WTC11 (cell line): ENCODE measurements around the gene ZFYVE19. TPM values are rescaled to one million over a fixed set of nuclear protein-coding genes. Genes with fewer than 3 reads are reported as not detected.
A peak's percentile ranks its signal among the peaks of the same experiment; 100 is the strongest.

Experiments
- ATAC-seq: fragments of 200-7000 bp; cut with Tn5 transposase; 2 replicates; pipeline ENCODE4 v1.10.0; 2021; ENCODE audit warnings: mild to moderate bottlenecking, moderate library complexity
- CTCF ChIA-PET: fragments of 300-600 bp; sonication (Branson Sonifier 250); formaldehyde crosslinking; loops from one replicate; lab custom pipeline; 2021; ENCODE audit warnings: antibody characterized with exemption; lab: Charles Lee
- POLR2A ChIA-PET: fragments of 350-600 bp; sonication (Branson Sonifier 250); formaldehyde crosslinking; loops from one replicate; lab custom pipeline; 2021; ENCODE audit warnings: antibody characterized with exemption; lab: Charles Lee
- DNase-seq: peaks from one replicate; pipeline ENCODE4 v3.0.0; 2021; ENCODE audit warnings: low spot score
- H3K27ac Mint-ChIP-seq: 2 replicates; pipeline ENCODE4 v1.8.0; 2021; ENCODE audit warnings: mixed read lengths
- H3K27me3 Mint-ChIP-seq: 2 replicates; pipeline ENCODE4 v1.8.0; 2021; ENCODE audit warnings: low read depth, mild to moderate bottlenecking, moderate library complexity, mixed read lengths
- H3K36me3 Mint-ChIP-seq: 2 replicates; pipeline ENCODE4 v1.8.0; 2021; ENCODE audit warnings: mixed read lengths
- H3K4me1 Mint-ChIP-seq: 2 replicates; pipeline ENCODE4 v1.8.0; 2022; ENCODE audit warnings: mixed read lengths
- H3K4me3 Mint-ChIP-seq: 2 replicates; pipeline ENCODE4 v1.8.0; 2021; ENCODE audit warnings: mild to moderate bottlenecking, moderate library complexity, mixed read lengths
- H3K9me3 Mint-ChIP-seq: 2 replicates; pipeline ENCODE4 v1.8.0; 2021; ENCODE audit warnings: mixed read lengths
- AFF4 ChIP-seq: sonication (generic); formaldehyde crosslinking; IDR thresholded peaks from 2 replicates; pipeline ENCODE4 v1.8.1; 2023; ENCODE audit warnings: mild to moderate bottlenecking, missing genetic modification reagents, borderline replicate concordance
- ATF1 ChIP-seq: sonication (generic); formaldehyde crosslinking; IDR thresholded peaks from 2 replicates; pipeline ENCODE4 v1.8.1; 2023; ENCODE audit warnings: mild to moderate bottlenecking, moderate library complexity, missing genetic modification reagents
- CBFB ChIP-seq: sonication (generic); formaldehyde crosslinking; IDR thresholded peaks from 2 replicates; pipeline ENCODE4 v1.8.1; 2022; ENCODE audit warnings: mild to moderate bottlenecking, low read depth, missing genetic modification reagents
- CDX4 ChIP-seq: fragments of 250-450 bp; sonication (Bioruptor Pico); IDR thresholded peaks from 2 replicates; pipeline ENCODE4 v1.9.0; 2021; ENCODE audit warnings: moderate library complexity, mild to moderate bottlenecking, inconsistent platforms, borderline replicate concordance
- EMX1 ChIP-seq: fragments of 250-450 bp; sonication (Bioruptor Pico); IDR thresholded peaks from 2 replicates; pipeline ENCODE4 v1.8.0; 2021; ENCODE audit warnings: mild to moderate bottlenecking
- FOXK1 ChIP-seq: sonication (generic); formaldehyde crosslinking; IDR thresholded peaks from 2 replicates; pipeline ENCODE4 v1.8.0; 2022; ENCODE audit warnings: mild to moderate bottlenecking, moderate library complexity, missing genetic modification reagents
- FOXP1 ChIP-seq: sonication (generic); formaldehyde crosslinking; IDR thresholded peaks from 2 replicates; pipeline ENCODE4 v1.8.0; 2022; ENCODE audit warnings: missing genetic modification reagents, mild to moderate bottlenecking, moderate library complexity, borderline replicate concordance
- KAT7 ChIP-seq: sonication (generic); formaldehyde crosslinking; IDR thresholded peaks from 2 replicates; pipeline ENCODE4 v1.8.1; 2023; ENCODE audit warnings: missing genetic modification reagents, mild to moderate bottlenecking, borderline replicate concordance
- NFATC4 ChIP-seq: fragments of 250-450 bp; sonication (Bioruptor Pico); IDR thresholded peaks from 2 replicates; pipeline ENCODE4 v1.9.0; 2021; ENCODE audit warnings: mild to moderate bottlenecking
- NR1H2 ChIP-seq: sonication (generic); formaldehyde crosslinking; IDR thresholded peaks from 2 replicates; pipeline ENCODE4 v1.9.0; 2021; ENCODE audit warnings: mild to moderate bottlenecking, moderate library complexity, missing genetic modification reagents
- OVOL2 ChIP-seq: fragments of 250-450 bp; sonication (Bioruptor Pico); IDR thresholded peaks from 2 replicates; pipeline ENCODE4 v1.9.0; 2021; ENCODE audit warnings: mild to moderate bottlenecking, borderline replicate concordance
- PRDM15 ChIP-seq: sonication (generic); formaldehyde crosslinking; IDR thresholded peaks from 2 replicates; pipeline ENCODE4 v1.8.0; 2022; ENCODE audit warnings: missing genetic modification reagents
- PRRX2 ChIP-seq: fragments of 250-450 bp; sonication (Bioruptor Pico); IDR thresholded peaks from 2 replicates; pipeline ENCODE4 v1.8.0; 2021; ENCODE audit warnings: mild to moderate bottlenecking
- RORB ChIP-seq: fragments of 250-450 bp; sonication (Bioruptor Pico); IDR thresholded peaks from 2 replicates; pipeline ENCODE4 v1.9.0; 2021; ENCODE audit warnings: mild to moderate bottlenecking
- SP1 ChIP-seq: sonication (generic); formaldehyde crosslinking; conservative IDR thresholded peaks from 2 replicates; pipeline ENCODE4 v1.8.1; 2022; ENCODE audit warnings: missing genetic modification reagents
- STAT6 ChIP-seq: sonication (generic); formaldehyde crosslinking; conservative IDR thresholded peaks from 2 replicates; pipeline ENCODE4 v1.8.1; 2023; ENCODE audit warnings: mild to moderate bottlenecking, low read depth, missing genetic modification reagents, moderate library complexity
- ZNF138 ChIP-seq: sonication (generic); formaldehyde crosslinking; conservative IDR thresholded peaks from 2 replicates; pipeline ENCODE4 v1.8.1; 2022; ENCODE audit warnings: mild to moderate bottlenecking, moderate library complexity, missing genetic modification reagents
- ZNF396 ChIP-seq: fragments of 250-450 bp; sonication (Bioruptor Pico); IDR thresholded peaks from 2 replicates; pipeline ENCODE4 v1.8.0; 2021; ENCODE audit warnings: mild to moderate bottlenecking, moderate library complexity, borderline replicate concordance
- ZNF512 ChIP-seq: sonication (generic); formaldehyde crosslinking; IDR thresholded peaks from 2 replicates; pipeline ENCODE4 v1.8.1; 2022; ENCODE audit warnings: missing genetic modification reagents, borderline replicate concordance
- total RNA-seq: library from RNA; stranded (reverse); gene quantifications from 3 replicates; pipeline ENCODE4 v1.2.3, GENCODE V29; 2021

The ZFYVE19 gene
- total RNA-seq, 1 experiment from 2014 or later = 18.9 TPM

GRCh38 chr15:40832903-40833302, 26.0 kb downstream of the ZFYVE19 start:
- Mint-ChIP-seq H3K4me1 (peaks cover 12% of the 10 kb centered on the region), H3K9me3 (no peaks in the 10 kb centered on the region), H3K27ac (no peak overlapping the region; the same call in 1 of the 2 replicates), H3K27me3 (no peaks in the 10 kb centered on the region), H3K4me3 (no peak overlapping the region), H3K36me3 (no peaks in the 10 kb centered on the region)
- POLR2A ChIA-PET = interaction anchor here (1.6 kb wide), 1 partner anchor 25 kb away, joined by 4 read pairs; no protein-coding TSS in a partner anchor
- ATAC-seq (peak; percentile 16; the same call in 1 of the 2 replicates), DNase-seq (no peak)
- CTCF ChIA-PET = interaction anchor here (1.0 to 2.6 kb wide), 6 partner anchors 11 to 61 kb away, joined by 3 to 19 read pairs (median 5); partner anchors contain the start of genes SPINT1 and VPS18
- no peak for TF ChIP-seq SP1 (CRISPR knock-in tag)
- no peak for TF ChIP-seq NR1H2
- no peak for TF ChIP-seq CBFB (CRISPR knock-in tag)
- no peak for TF ChIP-seq NFATC4 (CRISPR knock-in tag)
- no peak for TF ChIP-seq AFF4 (CRISPR knock-in tag)
- TF ChIP-seq FOXP1 (CRISPR knock-in tag) = no peak
- TF ChIP-seq RORB (CRISPR knock-in tag) = no peak
- TF ChIP-seq EMX1 = no peak
- TF ChIP-seq PRRX2 (CRISPR knock-in tag) = no peak
- no peak for TF ChIP-seq STAT6
- no peak for TF ChIP-seq ZNF396
- no peak for TF ChIP-seq ATF1 (CRISPR knock-in tag)

GRCh38 chr15:40836020-40836419, 29.1 kb downstream of the ZFYVE19 start:
- peaks cover 5% of the 10 kb centered on the region for H3K4me1 Mint-ChIP-seq
- no peaks in the 10 kb centered on the region for H3K9me3 Mint-ChIP-seq
- no peaks in the 10 kb centered on the region for H3K36me3 Mint-ChIP-seq
- peak overlapping the region; percentile 2; the same call in 1 of the 2 replicates for H3K27ac Mint-ChIP-seq
- POLR2A ChIA-PET = no interaction called here
- H3K27me3 Mint-ChIP-seq = no peaks in the 10 kb centered on the region
- DNase-seq (no peak), ATAC-seq (no peak)
- H3K4me3 Mint-ChIP-seq = no peak overlapping the region
- CTCF ChIA-PET = no interaction called here
- no peak for TF ChIP-seq KAT7
- TF ChIP-seq OVOL2 (CRISPR knock-in tag) = no peak
- TF ChIP-seq ZNF512 = no peak
- no peak for TF ChIP-seq FOXK1 (CRISPR knock-in tag)
- no peak for TF ChIP-seq NR1H2
- no peak for TF ChIP-seq CDX4 (CRISPR knock-in tag)
- no peak for TF ChIP-seq AFF4 (CRISPR knock-in tag)
- TF ChIP-seq PRDM15 = no peak
- no peak for TF ChIP-seq ZNF138 (CRISPR knock-in tag)
